Glomerular visceral epithelial cell (primary cell): ENCODE measurements around the gene RFXAP.
A peak's percentile ranks its signal among the peaks of the same experiment; 100 is the strongest.

ENCODE experiments used
- DNase-seq: peaks from one replicate; pipeline ENCODE4 v3.0.0-alpha.2; 2016; ENCODE audit errors: extremely low spot score

RFXAP gene

GRCh38 chr13:36817996-36818803 lies 822 bp upstream of the RFXAP start:
- DNase-seq = no peak

GRCh38 chr13:36819739-36820090 lies 693 bp downstream of the RFXAP start:
- peak; percentile 33 for DNase-seq

GRCh38 chr13:36820222-36820621 lies 1.2 kb downstream of the RFXAP start:
- DNase-seq = peak; percentile 7

DNA sequence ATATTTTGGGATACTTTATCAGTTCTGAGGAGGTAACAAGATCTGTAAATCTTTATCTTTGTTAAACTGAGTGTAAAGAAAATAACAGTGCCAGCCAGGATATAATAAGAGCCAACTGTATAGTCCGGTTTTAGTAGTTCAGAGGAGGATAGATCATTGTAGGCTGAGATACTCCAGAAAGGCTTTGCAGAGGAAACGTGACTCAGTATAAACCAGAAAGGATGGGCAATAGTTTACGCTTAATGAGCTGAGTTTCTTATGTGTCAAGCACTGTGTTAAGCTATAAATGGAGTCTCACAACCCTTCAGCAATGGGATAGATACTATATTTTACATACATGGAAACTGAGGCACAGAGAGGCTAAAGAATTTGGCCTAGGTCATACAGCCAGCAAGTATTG lies 3.8 kb downstream of the RFXAP start:
- no peak for DNase-seq

- DNase-seq = no peak
These were observed 10.7 kb downstream of the RFXAP start for GRCh38 chr13:36829753-36830152.

GRCh38 chr13:36831291-36831690 lies 12.3 kb downstream of the RFXAP start:
- DNase-seq = no peak

DNA sequence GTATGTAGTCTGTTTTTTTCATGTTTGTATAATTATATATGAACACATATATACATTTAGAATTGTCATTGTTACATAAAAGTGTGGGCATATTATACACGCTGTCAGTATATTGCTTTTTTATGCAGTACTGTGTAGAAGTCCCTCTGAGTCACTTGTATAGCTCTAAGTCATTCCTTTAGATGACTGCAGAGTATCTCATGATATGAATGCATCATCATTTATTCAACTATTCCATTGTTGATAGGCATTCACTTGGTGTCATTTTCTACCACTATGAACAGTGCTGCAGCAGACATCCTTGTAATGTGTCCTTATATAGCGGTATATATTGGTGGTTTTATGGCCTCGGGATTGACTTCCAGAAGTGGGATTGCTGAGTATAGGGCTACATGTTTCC lies 15.3 kb downstream of the RFXAP start:
- no peak for DNase-seq

DNA sequence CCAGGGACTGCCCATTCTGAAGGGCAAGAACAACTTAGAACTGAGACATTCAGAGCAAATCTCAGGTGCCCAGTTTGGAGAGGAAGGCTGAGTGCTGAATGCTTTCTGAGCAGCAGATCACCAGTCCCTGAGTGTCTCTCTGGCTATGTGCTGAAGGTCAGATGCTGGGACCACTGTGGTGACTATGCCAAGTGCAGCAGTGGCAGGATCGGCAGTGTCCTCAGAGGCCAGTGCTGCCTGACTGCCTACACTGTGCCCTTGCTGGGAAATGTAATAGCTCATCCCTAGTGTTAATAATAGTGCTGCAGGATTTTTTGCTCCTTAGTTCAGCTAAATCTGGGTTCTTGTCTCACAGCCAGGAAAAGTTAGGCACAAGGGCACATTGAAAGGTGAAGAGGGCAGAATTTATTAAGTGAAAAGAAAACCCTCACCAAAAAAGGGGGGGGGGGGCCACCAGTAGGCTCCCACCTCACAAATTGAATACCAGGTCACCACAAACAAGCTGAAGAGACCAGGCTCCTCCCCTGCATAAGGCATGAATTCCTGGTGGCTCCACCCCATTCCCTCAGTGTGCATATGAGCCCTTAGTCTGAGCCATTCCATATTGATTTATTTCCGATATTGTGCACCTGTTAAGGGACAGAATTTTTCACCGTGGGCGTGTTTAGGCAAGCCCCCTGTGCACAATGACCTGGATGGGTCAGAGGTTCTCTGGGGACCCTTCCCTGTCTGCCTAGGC lies 18.5 kb downstream of the RFXAP start:
- DNase-seq = no peak

DNA sequence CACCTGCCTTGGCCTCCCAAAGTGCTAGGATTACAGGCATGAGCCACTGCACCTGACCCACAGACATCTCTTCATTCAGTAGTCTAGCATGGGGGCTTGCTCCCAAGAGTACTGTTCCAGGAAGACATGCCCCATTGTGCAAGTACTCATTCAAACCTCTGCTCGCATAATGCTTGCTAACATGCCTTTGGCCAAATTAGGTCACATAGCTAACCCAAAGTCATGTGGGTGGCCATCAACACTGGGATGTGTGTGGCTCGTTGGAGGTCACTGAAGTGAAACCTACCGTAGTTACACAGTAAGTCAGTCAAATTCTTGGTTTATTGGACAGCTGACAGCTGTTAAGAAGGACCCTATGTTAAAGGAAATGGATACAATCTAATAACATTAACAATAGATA lies 20.3 kb downstream of the RFXAP start:
- peak; percentile 39 for DNase-seq

- no peak for DNase-seq
These were observed 21.0 kb downstream of the RFXAP start for GRCh38 chr13:36839981-36840380.

GRCh38 chr13:36840718-36841250 lies 21.8 kb downstream of the RFXAP start:
- no peak for DNase-seq

GRCh38 chr13:36841391-36841790 lies 22.4 kb downstream of the RFXAP start:
- DNase-seq = no peak

GRCh38 chr13:36847606-36848005 lies 28.6 kb downstream of the RFXAP start:
- no peak for DNase-seq

- DNase-seq = no peak
These were observed 29.4 kb downstream of the RFXAP start for GRCh38 chr13:36848199-36848982.

DNA sequence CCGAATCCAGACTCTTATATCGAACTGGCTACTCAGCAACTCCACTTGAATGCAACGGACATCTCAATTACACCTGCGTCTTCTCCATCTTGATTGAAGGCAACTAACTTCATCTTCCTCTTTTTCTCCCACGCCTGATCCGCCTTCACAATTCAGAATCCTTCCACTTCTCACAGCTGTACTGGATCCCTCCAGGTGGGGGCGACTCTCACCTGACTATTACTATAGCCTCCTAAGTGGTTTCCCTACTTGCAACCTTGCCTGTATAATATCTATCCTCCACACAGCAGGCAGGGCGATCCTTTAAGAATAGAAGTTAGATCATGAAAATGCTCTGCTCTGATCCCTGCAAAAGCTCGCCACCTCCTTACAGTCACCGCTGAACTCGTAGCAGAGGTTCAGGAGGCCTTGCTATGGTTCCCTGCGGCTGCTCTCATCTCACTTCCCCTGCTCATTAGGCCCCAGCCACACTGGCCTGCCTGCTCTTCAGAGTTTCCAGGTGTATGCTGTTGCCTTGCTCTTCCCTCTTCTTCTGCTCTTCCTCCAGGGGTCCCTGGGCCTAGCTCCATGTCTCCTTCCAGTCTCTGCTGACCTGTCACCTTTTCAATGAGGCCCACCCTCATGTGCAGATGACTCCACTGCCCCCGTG lies 31.9 kb downstream of the RFXAP start:
- no peak for DNase-seq

GRCh38 chr13:36857253-36857652 lies 38.2 kb downstream of the RFXAP start:
- no peak for DNase-seq

- peak; percentile 54 for DNase-seq
These were observed 39.3 kb downstream of the RFXAP start for GRCh38 chr13:36858290-36858689.

GRCh38 chr13:36859259-36859658 lies 40.2 kb downstream of the RFXAP start:
- no peak for DNase-seq

GRCh38 chr13:36862002-36862685 lies 43.1 kb downstream of the RFXAP start:
- no peak for DNase-seq

GRCh38 chr13:36862722-36863121 lies 43.7 kb downstream of the RFXAP start:
- DNase-seq = no peak

GRCh38 chr13:36865265-36865664 lies 46.2 kb downstream of the RFXAP start:
- DNase-seq = no peak
